HCT116 (cell line): ENCODE data around the gene LRRTM3. TPM values are rescaled to one million over a fixed set of nuclear protein-coding genes. Genes with fewer than 3 reads are reported as not detected.

Source experiments
- ATAC-seq: fragments of 200-7000 bp; cut with Tn5 transposase; 2 replicates; pipeline ENCODE4 v1.9.1; 2020; ENCODE audit warnings: mild to moderate bottlenecking, moderate library complexity
- BruUV-seq: library from RNA; stranded (reverse); fragments of 400-500 nt; replicated peaks from 2 replicates; lab custom pipeline; 2021; lab: Mats Ljungman, UMichigan
- CTCF ChIA-PET: fragments of 300-600 bp; sonication (Branson Sonifier 250); formaldehyde crosslinking; loops from one replicate; lab custom pipeline; 2021; ENCODE audit warnings: antibody characterized with exemption; lab: Charles Lee
- POLR2A ChIA-PET: fragments of 300-600, 350-600 bp; sonication (Branson Sonifier 250); formaldehyde crosslinking; loops from one replicate; lab custom pipeline; 2021; ENCODE audit warnings: antibody characterized with exemption; lab: Charles Lee
- RAD21 ChIA-PET, 2 experiments: fragments of 300-600 bp; sonication (Branson Sonifier 250); formaldehyde crosslinking; loops; one replicate each; lab custom pipeline; 2023; ENCODE audit warnings: low total read pairs in 2 of 2; ENCODE audit not compliant: uncharacterized antibody in 2 of 2, unreplicated experiment in 2 of 2, low non-redundant PET in 1 of 2; lab: Charles Lee
- DNase-seq: peaks from one replicate; pipeline ENCODE4 v3.0.0-alpha.2; 2010; ENCODE audit warnings: low read depth, low spot score
- H2AFZ ChIP-seq: fragments of 200-600 bp; shearing (Covaris generic), sonication (generic); 2 replicates; pipeline ENCODE4 v1.6.1; 2017; ENCODE audit warnings: low read depth, mixed run types, mixed read lengths, antibody characterized with exemption, low read length; ENCODE audit not compliant: poor library complexity, severe bottlenecking
- H3K27ac ChIP-seq: 2 replicates; pipeline ENCODE4 v1.5.1; 2012; ENCODE audit warnings: low read depth, low read length
- H3K27me3 ChIP-seq: fragments of 200-600 bp; sonication (generic); 2 replicates; pipeline ENCODE4 v1.6.1; 2016; ENCODE audit warnings: mixed run types, low read length, mixed read lengths; ENCODE audit not compliant: insufficient read depth
- H3K36me3 ChIP-seq, 2 experiments: fragments of 200-500 bp in 1 of 2; fragments of 200-600 bp in 1 of 2; sonication (Bioruptor generic) in 1 of 2; sonication (generic) in 1 of 2; 2 replicates each; pipeline versions ENCODE4 v1.5.1 to v1.6.1; 2014 to 2016; ENCODE audit warnings: low read length in 2 of 2, inconsistent platforms in 1 of 2, mixed read lengths in 1 of 2, mixed run types in 1 of 2; ENCODE audit not compliant: insufficient read depth in 2 of 2, control insufficient read depth in 1 of 2
- H3K4me1 ChIP-seq, 2 experiments: fragments of 200-600 bp in 1 of 2; sonication (generic) in 1 of 2; 2 replicates each; pipeline versions ENCODE4 v1.5.1 to v1.6.1; 2012 to 2017; ENCODE audit warnings: low read length in 2 of 2, inconsistent platforms in 1 of 2, mild to moderate bottlenecking in 1 of 2, mixed read lengths in 1 of 2, mixed run types in 1 of 2, moderate library complexity in 1 of 2; ENCODE audit not compliant: insufficient read depth in 2 of 2, control insufficient read depth in 1 of 2
- H3K4me2 ChIP-seq: fragments of 200-600 bp; sonication (generic); 2 replicates; pipeline ENCODE4 v1.6.1; 2017; ENCODE audit warnings: mixed run types, low read length, mixed read lengths
- H3K4me3 ChIP-seq, 2 experiments: fragments of 200-600 bp in 1 of 2; sonication (generic) in 1 of 2; replicated peaks in 1 of 2; 2 replicates each; pipeline ENCODE4 v1.5.1; 2011 to 2016; ENCODE audit warnings: low read length in 2 of 2, control low read depth in 1 of 2, low read depth in 1 of 2, mild to moderate bottlenecking in 1 of 2, mixed read lengths in 1 of 2, mixed run types in 1 of 2
- H3K79me2 ChIP-seq: fragments of 200-600 bp; sonication (generic); 2 replicates; pipeline ENCODE4 v1.6.1; 2017; ENCODE audit warnings: mild to moderate bottlenecking, mixed run types, low read length, moderate library complexity, mixed read lengths; ENCODE audit not compliant: insufficient read depth
- H3K9ac ChIP-seq: fragments of 200-600 bp; sonication (generic); 2 replicates; pipeline ENCODE4 v1.6.1; 2016; ENCODE audit warnings: low read length, mixed read lengths
- H3K9me2 ChIP-seq: fragments of 200-600 bp; sonication (generic), shearing (Covaris generic); 2 replicates; pipeline ENCODE4 v1.6.1; 2017; ENCODE audit warnings: mixed run types, mild to moderate bottlenecking, moderate library complexity; ENCODE audit not compliant: insufficient read depth
- H3K9me3 ChIP-seq, 2 experiments: fragments of 200-500 bp in 1 of 2; fragments of 200-600 bp in 1 of 2; sonication (Bioruptor generic) in 1 of 2; sonication (generic) in 1 of 2; 2 replicates each; pipeline ENCODE4 v1.6.1; 2014 to 2017; ENCODE audit warnings: low read length in 2 of 2, mixed read lengths in 2 of 2, inconsistent platforms in 1 of 2, low read depth in 1 of 2, mild to moderate bottlenecking in 1 of 2, mixed run types in 1 of 2, moderate library complexity in 1 of 2; ENCODE audit not compliant: control insufficient read depth in 1 of 2, insufficient read depth in 1 of 2
- H4K20me1 ChIP-seq: fragments of 200-600 bp; sonication (generic), shearing (Covaris generic); 2 replicates; pipeline ENCODE4 v1.6.1; 2017; ENCODE audit warnings: mixed run types, mild to moderate bottlenecking, moderate library complexity; ENCODE audit not compliant: insufficient read depth
- CBX3 ChIP-seq: IDR thresholded peaks from 2 replicates; pipeline ENCODE4 v1.6.1; 2012; ENCODE audit warnings: low read depth
- CEBPB ChIP-seq: IDR thresholded peaks from 2 replicates; pipeline ENCODE4 v1.6.1; 2012; ENCODE audit warnings: low read depth
- EGR1 ChIP-seq: IDR thresholded peaks from 2 replicates; pipeline ENCODE4 v1.6.1; 2012; ENCODE audit warnings: low read depth
- ELF1 ChIP-seq: IDR thresholded peaks from 2 replicates; pipeline ENCODE4 v1.6.1; 2012; ENCODE audit warnings: low read depth, borderline replicate concordance
- EZH2 ChIP-seq: fragments of 200-600 bp; sonication (generic); IDR thresholded peaks from 2 replicates; pipeline ENCODE4 v1.6.1; 2017; ENCODE audit warnings: antibody characterized with exemption, mixed run types
- FOSL1 ChIP-seq: IDR thresholded peaks from 2 replicates; pipeline ENCODE4 v1.6.1; 2012; ENCODE audit warnings: low read depth
- POLR2AphosphoS5 ChIP-seq: IDR thresholded peaks from 2 replicates; pipeline ENCODE4 v1.6.1; 2011; ENCODE audit warnings: mild to moderate bottlenecking, low read depth, low read length, moderate library complexity
- RAD21 ChIP-seq: IDR thresholded peaks from 2 replicates; pipeline ENCODE4 v1.6.1; 2012; ENCODE audit warnings: low read depth, mild to moderate bottlenecking
- SIN3A ChIP-seq: IDR thresholded peaks from 2 replicates; pipeline ENCODE4 v1.6.1; 2012; ENCODE audit warnings: low read depth
- SRF ChIP-seq: IDR thresholded peaks from 2 replicates; pipeline ENCODE4 v1.6.1; 2012; ENCODE audit warnings: low read depth
- TCF7L2 ChIP-seq: IDR thresholded peaks from 2 replicates; pipeline ENCODE4 v1.7.0; 2011; ENCODE audit warnings: borderline replicate concordance, inconsistent platforms; ENCODE audit not compliant: insufficient read depth, insufficient read length; ENCODE audit errors: extremely low read depth
- YY1 ChIP-seq: IDR thresholded peaks from 2 replicates; pipeline ENCODE4 v1.6.1; 2011; ENCODE audit warnings: low read length, low read depth, moderate library complexity, mild to moderate bottlenecking; ENCODE audit not compliant: insufficient replicate concordance; ENCODE audit errors: extremely low read depth
- intact Hi-C: fragments of 100-400 bp; cut with micrococcal nuclease; formaldehyde crosslinking; loops from 2 replicates; pipeline ENCODE4 v1.10.0; 2022
- total RNA-seq: library from RNA; stranded (reverse); gene quantifications from one replicate; pipeline ENCODE4 v1.2.1, GENCODE V29; 2021; ENCODE audit not compliant: unreplicated experiment
- TF ChIP-seq, protein P1 (sequence below): IDR thresholded peaks from 2 replicates; pipeline ENCODE4 v1.6.1; 2012
- TF ChIP-seq, protein P2 (sequence below): IDR thresholded peaks from 2 replicates; pipeline ENCODE4 v1.6.1; 2011; ENCODE audit warnings: mild to moderate bottlenecking, low read length, moderate library complexity; ENCODE audit not compliant: insufficient replicate concordance; ENCODE audit errors: extremely low read depth

Gene LRRTM3
- total RNA-seq, 1 experiment from 2014 or later, result not detected

DNA sequence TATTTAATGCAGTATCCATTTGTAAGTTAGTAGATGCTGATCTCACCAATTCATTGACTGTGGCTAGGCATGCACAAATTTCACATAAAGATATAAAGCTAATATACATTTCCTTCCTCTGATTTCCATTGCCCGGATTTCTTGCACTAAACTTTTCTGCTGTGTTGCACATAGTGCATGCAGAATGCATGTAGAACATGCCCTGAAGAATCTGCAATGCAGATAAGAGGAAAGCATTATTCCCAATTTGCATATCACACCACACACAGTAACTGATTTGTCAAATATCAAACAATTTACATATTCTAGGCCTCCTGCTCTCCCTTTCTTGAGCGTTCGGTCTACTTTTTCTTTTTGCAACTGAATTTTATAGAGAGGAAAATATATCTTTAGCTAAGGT, 124.2 kb downstream of the LRRTM3 start:
- no peaks in the 10 kb centered on the region for H4K20me1 ChIP-seq
- RAD21 ChIA-PET, result no interaction called here
- DNase-seq (no peak), ATAC-seq (no peak)
- BruUV-seq, result no TSS peak
- CTCF ChIA-PET, result no interaction called here
- H3K27ac ChIP-seq, result no peak overlapping the region
- H3K9me3 ChIP-seq, result no peaks in the 10 kb centered on the region
- intact Hi-C loops, result no loop called here
- H3K79me2 ChIP-seq, result no peaks in the 10 kb centered on the region
- no peak overlapping the region for H3K4me3 ChIP-seq
- H3K9me2 ChIP-seq, result no peaks in the 10 kb centered on the region
- H3K4me2 ChIP-seq, result no peak overlapping the region
- H3K4me1 ChIP-seq, result no peaks in the 10 kb centered on the region; a peak in 1 of 4 replicates
- TF ChIP-seq, protein P1, sequence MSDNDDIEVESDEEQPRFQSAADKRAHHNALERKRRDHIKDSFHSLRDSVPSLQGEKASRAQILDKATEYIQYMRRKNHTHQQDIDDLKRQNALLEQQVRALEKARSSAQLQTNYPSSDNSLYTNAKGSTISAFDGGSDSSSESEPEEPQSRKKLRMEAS, result no peak
- TF ChIP-seq EZH2, result no peak
- TF ChIP-seq FOSL1, result no peak
- no peak for TF ChIP-seq ELF1
- no peak for TF ChIP-seq CEBPB
- TF ChIP-seq, protein P2, sequence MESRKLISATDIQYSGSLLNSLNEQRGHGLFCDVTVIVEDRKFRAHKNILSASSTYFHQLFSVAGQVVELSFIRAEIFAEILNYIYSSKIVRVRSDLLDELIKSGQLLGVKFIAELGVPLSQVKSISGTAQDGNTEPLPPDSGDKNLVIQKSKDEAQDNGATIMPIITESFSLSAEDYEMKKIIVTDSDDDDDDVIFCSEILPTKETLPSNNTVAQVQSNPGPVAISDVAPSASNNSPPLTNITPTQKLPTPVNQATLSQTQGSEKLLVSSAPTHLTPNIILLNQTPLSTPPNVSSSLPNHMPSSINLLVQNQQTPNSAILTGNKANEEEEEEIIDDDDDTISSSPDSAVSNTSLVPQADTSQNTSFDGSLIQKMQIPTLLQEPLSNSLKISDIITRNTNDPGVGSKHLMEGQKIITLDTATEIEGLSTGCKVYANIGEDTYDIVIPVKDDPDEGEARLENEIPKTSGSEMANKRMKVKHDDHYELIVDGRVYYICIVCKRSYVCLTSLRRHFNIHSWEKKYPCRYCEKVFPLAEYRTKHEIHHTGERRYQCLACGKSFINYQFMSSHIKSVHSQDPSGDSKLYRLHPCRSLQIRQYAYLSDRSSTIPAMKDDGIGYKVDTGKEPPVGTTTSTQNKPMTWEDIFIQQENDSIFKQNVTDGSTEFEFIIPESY, result no peak
- TF ChIP-seq SIN3A, result no peak
- POLR2A ChIA-PET, result no interaction called here
- H3K27me3 ChIP-seq, result no peaks in the 10 kb centered on the region
- no peak overlapping the region for H2AFZ ChIP-seq
- H3K36me3 ChIP-seq, result no peaks in the 10 kb centered on the region
- no peak overlapping the region for H3K9ac ChIP-seq

DNA sequence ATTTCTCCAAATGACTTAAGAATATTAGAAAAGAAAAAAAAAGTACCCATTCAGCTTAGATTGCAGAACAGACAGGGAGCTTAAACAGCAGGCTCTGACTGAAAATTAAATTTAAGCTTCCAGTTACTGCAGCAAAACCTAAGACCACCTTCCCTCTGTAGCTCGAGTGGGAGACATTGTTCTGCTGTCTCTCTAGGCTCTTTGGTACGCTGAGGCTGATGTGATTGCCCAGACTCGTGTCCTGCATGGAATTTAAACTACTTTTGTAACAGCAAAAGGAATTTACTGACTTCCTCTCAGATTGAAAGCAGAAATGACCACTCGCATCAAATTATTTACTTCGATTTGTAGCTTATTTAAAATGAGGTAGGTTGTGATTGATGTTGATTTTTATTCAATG, 124.6 kb downstream of the LRRTM3 start:
- Histone ChIP-seq H3K36me3 (no peaks in the 10 kb centered on the region), H2AFZ (no peak overlapping the region), H3K27ac (no peak overlapping the region), H4K20me1 (no peaks in the 10 kb centered on the region), H3K79me2 (no peaks in the 10 kb centered on the region), H3K9me3 (no peaks in the 10 kb centered on the region), H3K4me1 (no peaks in the 10 kb centered on the region; a peak in 1 of 4 replicates), H3K9ac (no peak overlapping the region), H3K27me3 (no peaks in the 10 kb centered on the region), H3K4me2 (no peak overlapping the region), H3K4me3 (no peak overlapping the region), H3K9me2 (no peaks in the 10 kb centered on the region)
- intact Hi-C loops, result no loop called here
- POLR2A ChIA-PET, result no interaction called here
- CTCF ChIA-PET, result no interaction called here
- BruUV-seq, result no TSS peak
- ATAC-seq (no peak), DNase-seq (no peak)
- RAD21 ChIA-PET, result no interaction called here
- TF ChIP-seq FOSL1 (no peak), ELF1 (no peak), EGR1 (no peak), CBX3 (no peak), EZH2 (no peak), SRF (no peak), POLR2AphosphoS5 (no peak), TCF7L2 (no peak), RAD21 (no peak), YY1 (no peak)
- TF ChIP-seq, protein P2, result no peak
